K562 (cell line): ENCODE results near the gene CHAMP1. TPM values are rescaled to one million over a fixed set of nuclear protein-coding genes. Genes with fewer than 3 reads are reported as not detected.

Experiments used
- ATF3 ChIP-seq, 2 experiments: fragments of 450-650 bp in 1 of 2; sonication (generic) in 1 of 2; formaldehyde crosslinking in 1 of 2; IDR thresholded peaks in 1 of 2; conservative IDR thresholded peaks in 1 of 2; 2 replicates each; pipeline versions ENCODE4 v1.6.1 to v1.8.1; 2016 to 2023; ENCODE audit warnings: mild to moderate bottlenecking in 2 of 2, moderate library complexity in 2 of 2, inconsistent platforms in 1 of 2, missing genetic modification reagents in 1 of 2
- DMBX1 ChIP-seq: fragments of 250-450 bp; sonication (Bioruptor Pico); IDR thresholded peaks from 2 replicates; pipeline ENCODE4 v1.8.0; 2022; ENCODE audit warnings: inconsistent platforms, mild to moderate bottlenecking, moderate library complexity, borderline replicate concordance
- EP400 ChIP-seq: fragments of 450-650 bp; IDR thresholded peaks from 2 replicates; pipeline ENCODE4 v1.6.1; 2017; ENCODE audit warnings: antibody characterized with exemption, mild to moderate bottlenecking, moderate library complexity
- HINFP ChIP-seq: fragments of 450-650 bp; conservative IDR thresholded peaks from 2 replicates; pipeline ENCODE4 v1.6.1; 2016; ENCODE audit warnings: missing genetic modification characterization, low read depth, mild to moderate bottlenecking, control low read depth, missing compliant biosample characterization
- HMG20B ChIP-seq: fragments of 250-450 bp; sonication (Bioruptor Pico); IDR thresholded peaks from 2 replicates; pipeline ENCODE4 v1.5.0; 2021; ENCODE audit warnings: mild to moderate bottlenecking
- MAZ ChIP-seq, 2 experiments: fragments of 450-650 bp in 1 of 2; sonication (generic) in 1 of 2; formaldehyde crosslinking; IDR thresholded peaks in 1 of 2; conservative IDR thresholded peaks in 1 of 2; 2 replicates each; pipeline versions ENCODE4 v1.4.0 to v1.5.0; 2020; ENCODE audit warnings: mild to moderate bottlenecking in 1 of 2, missing genetic modification reagents in 1 of 2
- NCOA2 ChIP-seq, 2 experiments: fragments of 450-650 bp; IDR thresholded peaks; 2 replicates each; pipeline ENCODE4 v1.6.1; 2018; ENCODE audit warnings: mild to moderate bottlenecking in 2 of 2, moderate library complexity in 1 of 2; ENCODE audit not compliant: partially characterized antibody in 2 of 2
- NFRKB ChIP-seq: fragments of 450-650 bp; IDR thresholded peaks from 2 replicates; pipeline ENCODE4 v1.6.1; 2016; ENCODE audit warnings: low read depth
- RUNX1 ChIP-seq: sonication (generic); IDR thresholded peaks from 2 replicates; pipeline ENCODE4 v1.6.1; 2016; ENCODE audit warnings: antibody characterized with exemption, low read depth
- SAP30 ChIP-seq: fragments of 200-600 bp; sonication (generic); IDR thresholded peaks from 2 replicates; pipeline ENCODE4 v1.6.1; 2012; ENCODE audit warnings: borderline replicate concordance, low read depth, mild to moderate bottlenecking, moderate library complexity, low read length, control low read depth, inconsistent platforms; ENCODE audit not compliant: insufficient read depth, poor library complexity, severe bottlenecking
- SP1 ChIP-seq: sonication (generic); formaldehyde crosslinking; IDR thresholded peaks from 2 replicates; pipeline ENCODE4 v1.8.1; 2022; ENCODE audit warnings: mild to moderate bottlenecking, missing genetic modification reagents
- TCF3 ChIP-seq: sonication (generic); formaldehyde crosslinking; IDR thresholded peaks from 2 replicates; pipeline ENCODE4 v1.4.0; 2020; ENCODE audit warnings: mild to moderate bottlenecking, missing genetic modification reagents
- ZNF146 ChIP-seq: IDR thresholded peaks from one replicate; pipeline ENCODE4 v1.6.1; 2018; ENCODE audit warnings: missing compliant biosample characterization; ENCODE audit not compliant: unreplicated experiment
- ZNF696 ChIP-seq: fragments of 250-450 bp; sonication (Bioruptor Pico); conservative IDR thresholded peaks from 2 replicates; pipeline ENCODE4 v1.4.0; 2020; ENCODE audit warnings: mild to moderate bottlenecking, moderate library complexity
- ZNF717 ChIP-seq: fragments of 250-450 bp; sonication (Bioruptor Pico); IDR thresholded peaks from 2 replicates; pipeline ENCODE4 v1.5.0; 2021
- polyA plus RNA-seq, 8 experiments: library from polyadenylated mRNA; depleted of rRNA in 4 of 8; stranded (reverse) in 5 of 8; unstranded in 3 of 8; fragments of >200 nt; fragmentation: Nextera tagmentation in 2 of 8; fragmentation: Illumina TruSeq in 1 of 8; extraction: Ambion mirVana in 2 of 8; extraction: Trizol in 1 of 8; gene quantifications; 2 replicates each; pipeline versions ENCODE4 v1.2.1 to v1.2.3, GENCODE V29; 2011 to 2014; ENCODE audit warnings: inconsistent platforms in 1 of 8, missing spikeins in 1 of 8
- total RNA-seq, 7 experiments: library from RNA; depleted of rRNA in 6 of 7; stranded (reverse); fragments of >200 nt in 6 of 7; fragmentation: Illumina TruSeq in 2 of 7; extraction: Trizol in 2 of 7; gene quantifications; 2 replicates each; pipeline versions ENCODE4 v1.2.1 to v1.2.3, GENCODE V29; 2011 to 2021; ENCODE audit warnings: low replicate concordance in 1 of 7
- TF ChIP-seq, protein P1 (sequence below): sonication (generic); formaldehyde crosslinking; IDR thresholded peaks from 2 replicates; pipeline ENCODE4 v1.8.1; 2022; ENCODE audit warnings: missing genetic modification reagents
- TF ChIP-seq, protein P2 (sequence below): fragments of 250-450 bp; sonication (Bioruptor Pico); IDR thresholded peaks from 2 replicates; pipeline ENCODE4 v1.8.0; 2022; ENCODE audit warnings: moderate library complexity, mild to moderate bottlenecking, inconsistent platforms
- TF ChIP-seq, protein P3 (sequence below): fragments of 450-650 bp; IDR thresholded peaks from 2 replicates; pipeline ENCODE4 v1.6.1; 2018; ENCODE audit not compliant: partially characterized antibody

CHAMP1 gene
- total and polyA plus RNA-seq, 9 of the 15 experiments (the other 6 are each of a cell fraction or from before 2014, with no cell fraction given), result 0.70 to 40.6 (median 15.3) TPM

- TF ChIP-seq ZNF146 (no peak), DMBX1 (CRISPR knock-in tag) (0 out of 2 replicates have a peak, but pooled peaks have one; percentile 19), SAP30 (peak; percentile 51), ZNF717 (no peak), HINFP (tag) (no peak), RUNX1 (no peak), ZNF696 (CRISPR knock-in tag) (no peak), MAZ (CRISPR knock-in tag; conservative IDR thresholded peaks at IDR 0.05 in 1 of 2, IDR thresholded peaks at IDR 0.05 in 1 of 2) (peak in 1 of 2 experiments; percentile 14; a peak in 3 of 4 replicates), EP400 (peak; percentile 44; the same call in 1 of the 2 replicates), TCF3 (CRISPR knock-in tag) (no peak), NFRKB (no peak; the same call in 1 of the 2 replicates), ATF3 (IDR thresholded peaks at IDR 0.05) (no peak), ATF3 (CRISPR knock-in tag; conservative IDR thresholded peaks at IDR 0.05) (no peak), HMG20B (no peak), NCOA2 (IDR thresholded peaks at IDR 0.05; ENCODE audit: partially characterized antibody in 2 of 2) (peak in 1 of 2 experiments; percentile 54), SP1 (peak; percentile 25; the same call in 1 of the 2 replicates)
- TF ChIP-seq, protein P1, sequence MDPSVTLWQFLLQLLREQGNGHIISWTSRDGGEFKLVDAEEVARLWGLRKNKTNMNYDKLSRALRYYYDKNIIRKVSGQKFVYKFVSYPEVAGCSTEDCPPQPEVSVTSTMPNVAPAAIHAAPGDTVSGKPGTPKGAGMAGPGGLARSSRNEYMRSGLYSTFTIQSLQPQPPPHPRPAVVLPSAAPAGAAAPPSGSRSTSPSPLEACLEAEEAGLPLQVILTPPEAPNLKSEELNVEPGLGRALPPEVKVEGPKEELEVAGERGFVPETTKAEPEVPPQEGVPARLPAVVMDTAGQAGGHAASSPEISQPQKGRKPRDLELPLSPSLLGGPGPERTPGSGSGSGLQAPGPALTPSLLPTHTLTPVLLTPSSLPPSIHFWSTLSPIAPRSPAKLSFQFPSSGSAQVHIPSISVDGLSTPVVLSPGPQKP (CRISPR knock-in tag), result no peak
- TF ChIP-seq, protein P2, sequence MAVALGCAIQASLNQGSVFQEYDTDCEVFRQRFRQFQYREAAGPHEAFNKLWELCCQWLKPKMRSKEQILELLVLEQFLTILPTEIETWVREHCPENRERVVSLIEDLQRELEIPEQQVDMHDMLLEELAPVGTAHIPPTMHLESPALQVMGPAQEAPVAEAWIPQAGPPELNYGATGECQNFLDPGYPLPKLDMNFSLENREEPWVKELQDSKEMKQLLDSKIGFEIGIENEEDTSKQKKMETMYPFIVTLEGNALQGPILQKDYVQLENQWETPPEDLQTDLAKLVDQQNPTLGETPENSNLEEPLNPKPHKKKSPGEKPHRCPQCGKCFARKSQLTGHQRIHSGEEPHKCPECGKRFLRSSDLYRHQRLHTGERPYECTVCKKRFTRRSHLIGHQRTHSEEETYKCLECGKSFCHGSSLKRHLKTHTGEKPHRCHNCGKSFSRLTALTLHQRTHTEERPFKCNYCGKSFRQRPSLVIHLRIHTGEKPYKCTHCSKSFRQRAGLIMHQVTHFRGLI (CRISPR knock-in tag), result no peak
- TF ChIP-seq, protein P3, sequence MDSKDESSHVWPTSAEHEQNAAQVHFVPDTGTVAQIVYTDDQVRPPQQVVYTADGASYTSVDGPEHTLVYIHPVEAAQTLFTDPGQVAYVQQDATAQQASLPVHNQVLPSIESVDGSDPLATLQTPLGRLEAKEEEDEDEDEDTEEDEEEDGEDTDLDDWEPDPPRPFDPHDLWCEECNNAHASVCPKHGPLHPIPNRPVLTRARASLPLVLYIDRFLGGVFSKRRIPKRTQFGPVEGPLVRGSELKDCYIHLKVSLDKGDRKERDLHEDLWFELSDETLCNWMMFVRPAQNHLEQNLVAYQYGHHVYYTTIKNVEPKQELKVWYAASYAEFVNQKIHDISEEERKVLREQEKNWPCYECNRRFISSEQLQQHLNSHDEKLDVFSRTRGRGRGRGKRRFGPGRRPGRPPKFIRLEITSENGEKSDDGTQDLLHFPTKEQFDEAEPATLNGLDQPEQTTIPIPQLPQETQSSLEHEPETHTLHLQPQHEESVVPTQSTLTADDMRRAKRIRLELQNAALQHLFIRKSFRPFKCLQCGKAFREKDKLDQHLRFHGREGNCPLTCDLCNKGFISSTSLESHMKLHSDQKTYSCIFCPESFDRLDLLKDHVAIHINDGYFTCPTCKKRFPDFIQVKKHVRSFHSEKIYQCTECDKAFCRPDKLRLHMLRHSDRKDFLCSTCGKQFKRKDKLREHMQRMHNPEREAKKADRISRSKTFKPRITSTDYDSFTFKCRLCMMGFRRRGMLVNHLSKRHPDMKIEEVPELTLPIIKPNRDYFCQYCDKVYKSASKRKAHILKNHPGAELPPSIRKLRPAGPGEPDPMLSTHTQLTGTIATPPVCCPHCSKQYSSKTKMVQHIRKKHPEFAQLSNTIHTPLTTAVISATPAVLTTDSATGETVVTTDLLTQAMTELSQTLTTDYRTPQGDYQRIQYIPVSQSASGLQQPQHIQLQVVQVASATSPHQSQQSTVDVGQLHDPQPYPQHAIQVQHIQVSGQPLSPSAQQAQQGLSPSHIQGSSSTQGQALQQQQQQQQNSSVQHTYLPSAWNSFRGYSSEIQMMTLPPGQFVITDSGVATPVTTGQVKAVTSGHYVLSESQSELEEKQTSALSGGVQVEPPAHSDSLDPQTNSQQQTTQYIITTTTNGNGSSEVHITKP, result peak; percentile 8
Measured at GRCh38 chr13:114282041-114282670, 32.1 kb upstream of the CHAMP1 start (continued).
